Dendritic cell treated with granulocyte-macrophage colony-stimulating factor and Interleukin-4, amounts not matched to agents 40 ng/mL and 50 ng/mL, for 4 days (primary cell): ENCODE measurements around the gene C19orf38.
A peak's percentile ranks its signal among the peaks of the same experiment; 100 is the strongest.
"Not testable (repeated sequence)": the region's sequence is repeated elsewhere in the genome, so short reads cannot be mapped to it uniquely, and the experiment has no call there.

Source experiments
- H3K27ac Mint-ChIP-seq: one replicate; pipeline ENCODE4 v1.8.0; 2022; ENCODE audit warnings: mild to moderate bottlenecking, mixed read lengths
- H3K27me3 Mint-ChIP-seq: one replicate; pipeline ENCODE4 v1.8.0; 2022; ENCODE audit warnings: mild to moderate bottlenecking, mixed read lengths
- H3K36me3 Mint-ChIP-seq: one replicate; pipeline ENCODE4 v1.8.0; 2022; ENCODE audit warnings: low read depth, mixed read lengths
- H3K4me1 Mint-ChIP-seq: one replicate; pipeline ENCODE4 v1.8.0; 2022; ENCODE audit warnings: low read depth, mixed read lengths
- H3K4me3 Mint-ChIP-seq: one replicate; pipeline ENCODE4 v1.8.0; 2022; ENCODE audit warnings: mild to moderate bottlenecking, moderate library complexity, mixed read lengths
- H3K9me3 Mint-ChIP-seq: one replicate; pipeline ENCODE4 v1.8.0; 2022; ENCODE audit warnings: mixed read lengths
- intact Hi-C: fragments of 100-400 bp; cut with micrococcal nuclease; formaldehyde crosslinking; loops from one replicate; pipeline ENCODE4 v1.15.0; 2022

The C19orf38 gene

DNA sequence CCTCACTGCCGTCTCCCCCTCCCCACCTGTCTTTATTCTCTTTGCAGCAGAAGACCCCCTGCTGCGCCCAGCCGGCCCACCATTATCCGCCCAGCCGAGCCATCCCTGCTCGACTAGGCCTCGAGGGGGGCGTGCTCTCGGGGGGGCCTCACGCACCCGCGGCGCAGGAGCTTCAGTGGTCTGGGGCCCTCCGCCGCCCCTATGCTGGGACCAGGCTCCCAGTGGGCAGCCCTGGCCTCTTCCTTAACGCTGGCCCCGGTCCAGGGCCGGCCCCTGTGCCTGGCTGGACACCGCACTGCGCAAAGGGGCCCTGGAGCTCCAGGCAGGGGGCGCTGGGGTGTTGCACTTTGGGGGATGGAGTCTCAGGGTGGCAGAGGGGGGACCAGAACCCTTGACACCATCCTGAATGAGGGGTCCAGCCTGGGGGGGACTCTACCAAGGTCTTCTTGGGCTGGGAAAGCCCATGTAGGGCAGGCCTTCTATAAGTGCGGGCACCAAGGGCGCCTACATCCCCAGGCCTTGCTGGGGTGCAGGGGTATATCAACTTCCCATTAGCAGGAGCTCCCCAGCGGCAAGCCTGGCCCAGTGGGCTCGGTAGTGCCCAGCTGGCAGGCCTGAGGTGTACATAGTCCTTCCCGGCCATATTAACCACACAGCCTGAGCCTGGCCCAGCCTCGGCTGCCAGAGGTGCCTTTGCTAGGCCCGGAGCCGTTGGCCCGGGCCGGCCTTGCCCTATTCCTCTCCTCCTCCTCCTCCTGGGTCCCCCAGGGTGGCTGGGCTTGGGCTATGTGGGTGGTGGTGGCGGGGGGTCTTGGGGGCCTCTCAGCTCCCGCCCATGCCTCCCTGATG is 17.1 kb upstream of the C19orf38 start:
- Mint-ChIP-seq H3K4me1 (peaks cover 42% of the 10 kb centered on the region), H3K27ac (peak overlapping the region; percentile 20), H3K27me3 (no peaks in the 10 kb centered on the region), H3K9me3 (no peaks in the 10 kb centered on the region), H3K36me3 (peaks cover 100% of the 10 kb centered on the region), H3K4me3 (no peak overlapping the region)
- intact Hi-C loops: loop anchor here (10.0 kb wide), 1 partner anchor 116 kb away; the partner anchor contains the start of gene DNM2

DNA sequence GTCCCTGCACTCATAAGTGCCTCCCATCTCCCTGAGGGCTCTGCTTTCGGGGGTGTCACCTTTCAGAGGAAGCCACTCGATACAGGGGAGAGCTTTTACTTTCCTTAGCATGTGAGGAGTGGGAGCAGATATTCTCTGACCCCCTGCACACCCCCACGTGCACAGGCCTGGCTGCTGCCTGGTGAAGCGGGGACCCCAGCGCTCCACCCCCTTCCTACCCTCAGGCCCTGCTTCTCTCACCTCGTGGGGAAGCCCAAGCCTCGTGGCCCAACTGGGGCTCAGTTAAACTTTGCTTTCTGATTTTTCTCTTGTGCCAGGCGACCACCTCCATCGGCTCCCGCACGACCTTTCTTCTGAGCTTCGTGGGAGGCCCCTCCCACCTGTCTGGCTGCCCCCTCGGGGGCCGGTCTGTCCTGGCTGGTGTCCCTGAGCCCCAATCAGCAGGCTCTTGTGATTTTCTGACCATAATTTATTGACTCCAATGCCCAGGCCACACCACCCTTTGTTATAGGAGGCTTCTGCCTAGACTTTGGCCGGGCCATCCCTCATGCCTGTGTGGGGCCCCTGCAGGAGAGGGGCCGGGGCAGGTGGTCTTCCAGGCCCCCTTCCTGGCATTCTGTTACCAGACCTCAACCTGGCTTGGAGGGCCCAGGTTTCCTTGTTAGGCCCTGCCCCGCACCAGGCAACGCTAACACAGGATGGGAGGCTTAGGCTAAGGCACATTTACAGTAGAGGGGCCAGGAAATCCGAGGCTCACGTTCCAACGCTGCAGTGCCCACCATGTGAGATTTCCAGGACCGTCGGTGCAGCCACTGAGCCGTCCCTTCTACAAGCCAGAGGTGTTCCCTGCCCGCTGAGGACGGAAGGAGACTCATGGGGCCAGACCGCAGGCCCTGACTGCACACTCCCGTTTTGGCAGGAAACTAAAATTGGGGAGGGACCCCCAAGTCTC is 16.0 kb upstream of the C19orf38 start:
- H3K4me3 Mint-ChIP-seq: no peak overlapping the region
- peak overlapping the region; percentile 20 for H3K27ac Mint-ChIP-seq
- no peaks in the 10 kb centered on the region for H3K27me3 Mint-ChIP-seq
- H3K9me3 Mint-ChIP-seq: peaks cover 6% of the 10 kb centered on the region
- H3K36me3 Mint-ChIP-seq: peaks cover 94% of the 10 kb centered on the region
- intact Hi-C loops: loop anchor here (10.0 kb wide), 1 partner anchor 117 kb away; the partner anchor contains the start of gene DNM2
- peaks cover 43% of the 10 kb centered on the region for H3K4me1 Mint-ChIP-seq

DNA sequence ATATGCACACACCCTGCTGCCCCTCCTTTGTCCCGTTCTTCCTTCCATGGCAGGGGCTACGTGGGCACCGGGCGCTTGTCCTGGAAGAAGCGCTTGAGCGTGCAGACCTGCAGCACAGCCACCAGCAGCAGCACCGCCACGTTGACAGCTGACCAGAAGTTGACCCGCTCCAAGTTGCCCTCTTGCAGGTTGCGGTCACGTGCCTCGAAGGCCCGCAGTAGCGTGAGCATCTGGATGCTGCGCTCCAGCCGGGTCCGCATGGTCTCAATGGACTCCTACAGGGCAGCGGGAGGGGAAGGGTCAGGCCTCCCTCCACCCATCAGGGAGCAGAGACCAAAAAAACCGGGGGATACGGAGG is 15.3 kb upstream of the C19orf38 start:
- H3K9me3 Mint-ChIP-seq: peaks cover 6% of the 10 kb centered on the region
- intact Hi-C loops: loop anchor here (10.0 kb wide), 1 partner anchor 118 kb away; the partner anchor contains the start of gene DNM2
- H3K4me3 Mint-ChIP-seq: no peak overlapping the region
- H3K27ac Mint-ChIP-seq: no peak overlapping the region
- peaks cover 88% of the 10 kb centered on the region for H3K36me3 Mint-ChIP-seq
- H3K27me3 Mint-ChIP-seq: no peaks in the 10 kb centered on the region
- H3K4me1 Mint-ChIP-seq: peaks cover 43% of the 10 kb centered on the region

DNA sequence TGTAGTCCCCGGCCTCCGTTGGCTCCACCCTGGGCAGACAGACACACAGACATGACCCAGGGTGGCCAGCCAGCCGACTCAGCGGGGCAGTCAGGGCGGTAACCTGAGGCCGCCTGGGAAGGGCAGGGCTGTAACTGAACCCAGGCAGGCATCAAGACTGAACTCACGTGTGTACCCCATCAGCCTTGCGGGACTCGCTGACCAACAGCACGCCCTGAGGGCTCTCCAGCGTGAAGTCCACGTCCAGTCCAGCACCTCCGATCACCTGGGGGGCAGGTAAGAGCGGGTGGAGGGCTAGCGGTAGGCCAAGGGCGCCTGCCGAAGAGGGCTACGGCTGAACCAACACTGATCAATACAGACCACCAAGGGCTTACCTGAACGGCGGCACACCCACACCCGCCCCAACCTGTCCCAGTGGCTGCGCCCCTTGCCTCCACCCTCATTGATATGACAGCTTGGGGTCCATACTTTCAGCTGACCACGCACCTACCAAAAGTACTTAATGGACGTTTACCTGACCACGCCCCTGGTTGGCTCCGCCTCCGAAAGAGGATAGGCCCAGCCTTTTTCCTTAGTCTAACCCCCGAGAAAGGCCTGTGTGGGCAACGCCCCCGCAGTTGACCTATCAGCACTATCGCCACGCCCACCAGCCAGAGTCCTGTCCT is 13.0 kb upstream of the C19orf38 start:
- H3K9me3 Mint-ChIP-seq: peaks cover 6% of the 10 kb centered on the region

DNA sequence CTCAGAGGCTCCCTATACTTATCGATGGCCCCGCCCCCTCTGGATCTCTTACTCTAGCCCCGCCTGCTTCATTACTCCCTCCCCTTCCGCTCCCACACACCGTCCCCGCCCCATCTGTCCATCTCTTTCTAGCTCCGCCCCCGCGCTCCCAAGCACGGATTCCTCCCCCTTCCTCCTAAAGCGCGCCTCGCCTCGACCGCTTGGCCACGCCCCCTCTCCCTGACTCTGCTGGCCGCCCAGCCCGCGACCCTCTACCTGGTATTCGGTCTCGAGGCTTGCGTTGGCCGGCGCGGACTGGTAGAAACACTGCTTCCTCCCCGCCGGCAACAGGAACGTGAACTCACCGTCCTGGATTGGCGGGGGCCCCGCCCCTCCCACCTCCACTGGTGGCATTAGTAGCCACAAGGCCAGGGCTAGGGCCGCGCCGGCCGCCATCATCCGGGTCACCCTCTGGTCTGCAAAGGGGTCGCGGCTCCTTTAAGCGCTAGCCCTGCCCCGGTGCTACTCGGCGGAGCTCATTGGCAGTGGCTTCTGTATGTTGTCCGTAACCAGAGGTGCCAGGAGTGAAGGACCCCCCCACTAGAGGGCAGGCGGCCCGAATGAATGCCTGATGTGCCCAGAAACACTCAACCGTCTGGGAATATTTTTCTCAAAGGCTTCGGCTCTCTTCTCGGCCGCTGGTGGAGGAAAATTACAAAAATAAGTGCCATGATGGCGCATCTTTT is 12.3 kb upstream of the C19orf38 start, which contains the start of gene TMED1:
Gene TMED1 (minus strand): TSS at position 459 of the 725 bp plus-strand sequence. CDS start 21 bp downstream, at position 438.
- peaks cover 58% of the 10 kb centered on the region for H3K36me3 Mint-ChIP-seq

More for the DNA sequence above, 13.0 kb upstream of the C19orf38 start:
- H3K36me3 Mint-ChIP-seq: peaks cover 65% of the 10 kb centered on the region
- H3K27ac Mint-ChIP-seq: peak overlapping the region; percentile 100
- H3K27me3 Mint-ChIP-seq: no peaks in the 10 kb centered on the region
- peaks cover 34% of the 10 kb centered on the region for H3K4me1 Mint-ChIP-seq
- intact Hi-C loops: loop anchor here (10.0 kb wide), 1 partner anchor 120 kb away; the partner anchor contains the start of gene DNM2
- peak overlapping the region; percentile 97 for H3K4me3 Mint-ChIP-seq

DNA sequence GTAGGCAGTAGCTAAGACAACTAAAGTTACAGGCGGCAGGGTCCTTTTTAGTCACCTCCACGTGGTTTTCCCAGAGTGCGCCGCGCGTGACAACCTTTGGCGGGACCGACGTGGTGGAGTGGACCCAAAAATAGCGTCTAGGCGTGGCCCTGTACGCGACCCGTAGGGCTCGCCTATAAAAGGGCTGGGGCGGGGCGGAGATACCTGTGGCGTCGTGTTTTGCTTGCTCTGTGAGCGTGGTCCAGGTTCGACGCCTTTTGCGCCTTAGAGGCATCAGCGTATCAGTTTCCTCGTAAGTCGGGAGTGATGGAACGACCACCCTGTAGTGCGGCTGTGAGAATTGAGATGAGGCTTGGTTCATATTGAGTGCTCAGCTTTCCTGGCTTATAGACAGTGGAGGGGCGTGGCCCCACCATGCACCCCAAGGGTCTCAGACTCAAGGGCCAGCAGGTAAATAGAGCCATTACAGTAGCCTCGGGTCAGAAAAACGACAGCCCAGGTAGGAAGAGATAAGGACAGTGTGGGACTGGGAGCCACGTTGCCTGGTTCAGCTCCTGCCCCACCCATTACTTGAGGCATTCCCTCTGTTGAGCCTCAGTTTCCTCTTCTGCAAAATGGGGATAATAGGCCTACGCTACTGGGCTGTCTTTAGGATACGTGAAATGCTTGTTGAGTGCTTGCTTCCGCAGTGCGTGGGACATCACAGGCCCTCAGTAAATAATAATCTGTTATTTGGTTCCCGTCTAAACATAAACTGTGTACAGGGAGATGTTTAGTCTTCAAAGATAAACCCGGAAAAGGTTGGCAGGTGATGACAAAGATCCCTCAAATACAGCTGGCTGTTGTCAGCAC is 11.5 kb upstream of the C19orf38 start:
- H3K36me3 Mint-ChIP-seq: peaks cover 50% of the 10 kb centered on the region
- H3K9me3 Mint-ChIP-seq: peaks cover 6% of the 10 kb centered on the region
- H3K27me3 Mint-ChIP-seq: no peaks in the 10 kb centered on the region
- intact Hi-C loops: loop anchor here (10.0 kb wide), 1 partner anchor 122 kb away; the partner anchor contains the start of gene DNM2
- peak overlapping the region; percentile 97 for H3K4me3 Mint-ChIP-seq
- H3K4me1 Mint-ChIP-seq: peaks cover 31% of the 10 kb centered on the region
- H3K27ac Mint-ChIP-seq: peak overlapping the region; percentile 100

More for the DNA sequence above, 12.3 kb upstream of the C19orf38 start, which contains the start of gene TMED1:
- Mint-ChIP-seq H3K4me3 (peak within 1 kb of the TSS; percentile 97), H3K27ac (peak within 1 kb of the TSS; percentile 100), H3K9me3 (peaks cover 6% of the 10 kb centered on the region), H3K27me3 (no peaks in the 10 kb centered on the region), H3K4me1 (peaks cover 31% of the 10 kb centered on the region)
- intact Hi-C loops: loop anchor here (10.0 kb wide), 1 partner anchor 121 kb away; the partner anchor contains the start of gene DNM2

DNA sequence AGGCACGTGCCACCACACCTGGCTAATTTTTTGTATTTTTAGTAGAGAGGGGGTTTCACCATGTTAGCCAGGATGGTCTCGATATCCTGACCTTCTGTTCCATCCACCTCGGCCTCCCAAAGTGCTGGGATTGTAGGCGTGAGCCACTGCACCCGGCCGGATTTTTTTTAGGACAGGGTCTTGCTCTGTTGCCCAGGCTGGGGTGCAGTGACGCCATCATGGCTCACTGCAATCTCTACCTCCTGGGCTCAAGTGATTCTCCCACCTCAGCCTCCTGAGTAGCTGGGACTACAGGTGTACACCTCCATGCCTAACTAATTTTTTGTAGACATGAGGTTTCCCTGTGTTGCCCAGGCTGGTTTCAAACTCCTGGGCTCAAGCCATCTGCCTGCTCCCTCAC is 10.6 kb upstream of the C19orf38 start:
- not testable (repeated sequence) for H3K4me3 Mint-ChIP-seq, H3K27ac Mint-ChIP-seq

DNA sequence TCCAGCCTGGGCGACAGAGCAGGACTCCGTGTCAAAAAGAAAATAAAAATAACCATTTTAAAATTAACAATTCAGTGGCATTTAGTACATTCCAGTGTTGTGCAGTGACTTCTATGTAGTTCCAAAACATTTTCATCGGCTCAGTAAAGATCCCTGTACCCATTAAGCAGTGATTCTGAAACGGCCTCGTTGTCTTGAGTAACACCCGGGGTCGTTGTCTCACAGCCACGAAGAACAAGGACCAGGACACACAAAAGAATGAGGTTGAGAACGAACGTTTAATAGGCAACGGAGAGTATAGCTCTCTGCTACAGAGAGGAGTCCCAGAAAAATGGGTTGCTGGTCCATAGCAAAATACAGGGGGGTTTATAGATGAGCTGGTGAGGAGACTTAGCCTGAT is 9.8 kb upstream of the C19orf38 start:
- peaks cover 33% of the 10 kb centered on the region for H3K36me3 Mint-ChIP-seq
- peaks cover 26% of the 10 kb centered on the region for H3K4me1 Mint-ChIP-seq
- intact Hi-C loops: loop anchor here (10.0 kb wide), 1 partner anchor 124 kb away; the partner anchor contains the start of gene DNM2
- H3K4me3 Mint-ChIP-seq: no peak overlapping the region
- H3K27ac Mint-ChIP-seq: no peak overlapping the region
- no peaks in the 10 kb centered on the region for H3K27me3 Mint-ChIP-seq
- peaks cover 6% of the 10 kb centered on the region for H3K9me3 Mint-ChIP-seq

More for the DNA sequence above, 10.6 kb upstream of the C19orf38 start:
- H3K27me3 Mint-ChIP-seq, H3K9me3 Mint-ChIP-seq: not testable (repeated sequence)
- peaks cover 40% of the 10 kb centered on the region for H3K36me3 Mint-ChIP-seq
- intact Hi-C loops: loop anchor here (10.0 kb wide), 1 partner anchor 123 kb away; the partner anchor contains the start of gene DNM2
- peaks cover 26% of the 10 kb centered on the region for H3K4me1 Mint-ChIP-seq

DNA sequence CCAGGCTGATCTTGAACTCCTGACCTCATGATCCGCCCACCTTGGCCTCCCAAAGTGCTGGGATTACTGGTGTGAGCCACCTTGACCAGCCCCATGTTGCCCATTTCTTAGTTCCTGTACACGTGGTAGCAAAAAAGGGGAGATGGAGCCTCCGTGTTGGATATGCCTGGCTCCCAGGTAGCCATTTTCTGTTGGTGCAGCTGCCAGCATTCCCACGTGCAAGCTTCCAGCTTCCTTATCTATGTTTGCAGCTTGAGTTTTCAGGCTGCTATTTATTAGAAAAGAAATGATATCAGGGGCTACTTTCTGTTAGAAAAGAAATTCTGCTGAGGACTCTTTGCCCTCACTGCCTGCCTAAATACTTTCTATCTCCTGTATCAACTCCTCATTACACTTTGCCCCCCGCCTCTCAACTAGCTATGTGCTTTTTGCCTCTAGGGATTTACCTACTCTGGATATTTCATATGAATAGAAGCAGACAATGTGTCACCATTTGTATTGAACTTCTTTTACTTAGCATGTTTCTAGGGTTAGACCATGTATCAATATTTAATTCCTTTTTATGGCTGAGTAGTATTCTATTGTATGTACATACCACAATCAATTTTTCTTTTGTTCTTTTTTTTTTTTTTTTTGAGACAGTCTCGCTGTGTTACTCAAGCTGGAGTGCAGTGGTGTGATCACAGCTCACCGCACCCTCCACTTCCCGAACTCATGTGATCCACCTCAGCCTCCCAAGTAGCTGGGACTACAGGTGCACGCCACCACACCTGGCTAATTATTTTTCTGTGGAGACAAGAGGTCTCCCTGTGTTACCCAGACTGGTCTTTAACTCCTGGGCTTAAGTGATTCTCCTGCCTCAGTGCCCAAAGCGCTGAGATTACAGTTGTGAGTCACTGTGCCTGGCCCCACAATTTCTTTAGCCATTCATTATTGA is 8.8 kb upstream of the C19orf38 start:
- H3K36me3 Mint-ChIP-seq: peaks cover 23% of the 10 kb centered on the region
- no peaks in the 10 kb centered on the region for H3K27me3 Mint-ChIP-seq
- no peak overlapping the region for H3K27ac Mint-ChIP-seq
- H3K4me1 Mint-ChIP-seq: peaks cover 26% of the 10 kb centered on the region
- H3K9me3 Mint-ChIP-seq: peaks cover 6% of the 10 kb centered on the region
- intact Hi-C loops: loop anchor here (10.0 kb wide), 1 partner anchor 125 kb away; the partner anchor contains the start of gene DNM2
- H3K4me3 Mint-ChIP-seq: no peak overlapping the region

DNA sequence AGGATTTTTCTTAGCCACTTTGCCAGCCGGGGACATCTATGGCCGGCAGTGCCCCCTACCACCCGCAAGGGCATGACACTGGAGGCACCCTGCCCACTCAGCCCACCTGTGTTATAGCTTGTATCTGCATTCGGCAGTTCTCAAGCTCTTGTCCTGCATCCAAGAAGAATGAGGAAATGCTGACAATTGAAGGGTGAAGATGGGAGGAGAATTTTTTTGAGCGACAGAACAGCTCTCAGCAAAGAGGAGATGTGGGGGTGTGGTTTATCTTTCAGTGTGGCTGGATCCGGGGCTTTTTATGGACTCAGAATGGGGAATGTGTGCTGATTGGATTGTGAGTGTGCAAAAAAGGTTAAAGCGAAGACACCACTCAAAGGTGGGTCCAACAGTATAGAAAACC is 5.4 kb upstream of the C19orf38 start:
- H3K27me3 Mint-ChIP-seq: no peaks in the 10 kb centered on the region
- intact Hi-C loops: no loop called here
- H3K9me3 Mint-ChIP-seq: no peaks in the 10 kb centered on the region
- peaks cover 5% of the 10 kb centered on the region for H3K36me3 Mint-ChIP-seq
- H3K27ac Mint-ChIP-seq: no peak overlapping the region
- H3K4me1 Mint-ChIP-seq: peaks cover 4% of the 10 kb centered on the region
- no peak overlapping the region for H3K4me3 Mint-ChIP-seq

DNA sequence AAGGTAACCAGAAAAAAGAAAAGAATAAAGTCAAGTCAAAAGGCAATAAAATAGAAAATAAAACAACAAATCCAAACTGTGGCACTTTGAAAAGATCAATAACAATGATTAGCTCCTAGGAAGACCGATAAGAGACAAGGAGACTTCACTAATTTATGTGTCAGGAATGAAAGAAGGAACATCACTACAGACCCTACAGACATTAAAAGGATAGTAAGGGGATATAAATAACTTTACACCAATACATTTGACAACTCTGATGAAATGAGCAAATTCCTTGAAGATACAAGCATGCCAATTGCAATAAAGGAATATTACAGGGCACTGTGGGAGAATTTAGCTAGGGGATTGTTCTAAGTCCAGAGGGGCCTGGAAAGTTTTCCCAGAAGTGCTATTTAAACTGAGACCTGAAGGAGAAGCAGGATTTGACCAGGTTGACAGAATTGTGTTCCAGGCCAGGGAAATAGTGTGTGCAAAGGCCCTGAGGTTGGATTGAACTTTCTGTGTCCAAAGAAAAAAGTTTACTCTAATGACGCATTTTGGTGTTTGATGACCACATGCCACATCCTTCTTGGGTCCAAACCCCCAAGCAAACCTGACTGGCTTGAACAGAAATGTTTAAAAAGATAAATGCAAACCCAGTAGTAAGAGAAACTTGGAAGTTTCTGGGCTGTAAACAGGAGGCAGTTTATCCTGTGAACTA is 1.6 kb upstream of the C19orf38 start:
- intact Hi-C loops: no loop called here
- Mint-ChIP-seq H3K27me3 (no peaks in the 10 kb centered on the region), H3K27ac (no peak overlapping the region), H3K4me1 (peaks cover 35% of the 10 kb centered on the region), H3K4me3 (no peak overlapping the region), H3K9me3 (no peaks in the 10 kb centered on the region), H3K36me3 (peaks cover 17% of the 10 kb centered on the region)
